ENCODE measurements around the gene ZNF664.

- TF ChIP-seq CTCF (conservative IDR thresholded peaks at IDR 0.05; ENCODE audit: low read length), result no peak
- no peak for TF ChIP-seq EZH2phosphoT487 (IDR thresholded peaks at IDR 0.05; ENCODE audit: borderline replicate concordance, low read depth, low read length)
Observed at GRCh38 chr12:124001343-124001742, 28.3 kb downstream of the ZNF664 start.
